ENCODE measurements around the gene RDH11.

DNA sequence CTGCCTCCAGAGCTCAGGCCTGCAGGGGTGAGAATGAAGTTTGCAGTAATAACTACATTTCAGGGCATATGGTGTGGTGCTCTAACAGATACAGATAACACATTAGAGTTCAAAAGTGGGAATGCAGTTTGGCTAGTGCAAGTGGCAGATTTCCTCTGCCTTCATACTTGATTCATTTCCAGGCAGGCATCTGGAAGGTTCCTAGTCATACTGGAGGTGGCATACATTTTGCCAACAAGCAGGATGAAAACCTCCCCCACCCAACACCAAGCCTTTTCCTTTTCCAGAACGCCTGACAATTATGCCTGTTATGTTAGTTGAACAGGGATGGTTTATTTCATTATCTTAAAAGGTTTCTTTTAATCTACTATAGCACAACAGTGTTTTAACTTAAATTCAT, 45.4 kb downstream of the RDH11 start:
- TF ChIP-seq, protein P1, sequence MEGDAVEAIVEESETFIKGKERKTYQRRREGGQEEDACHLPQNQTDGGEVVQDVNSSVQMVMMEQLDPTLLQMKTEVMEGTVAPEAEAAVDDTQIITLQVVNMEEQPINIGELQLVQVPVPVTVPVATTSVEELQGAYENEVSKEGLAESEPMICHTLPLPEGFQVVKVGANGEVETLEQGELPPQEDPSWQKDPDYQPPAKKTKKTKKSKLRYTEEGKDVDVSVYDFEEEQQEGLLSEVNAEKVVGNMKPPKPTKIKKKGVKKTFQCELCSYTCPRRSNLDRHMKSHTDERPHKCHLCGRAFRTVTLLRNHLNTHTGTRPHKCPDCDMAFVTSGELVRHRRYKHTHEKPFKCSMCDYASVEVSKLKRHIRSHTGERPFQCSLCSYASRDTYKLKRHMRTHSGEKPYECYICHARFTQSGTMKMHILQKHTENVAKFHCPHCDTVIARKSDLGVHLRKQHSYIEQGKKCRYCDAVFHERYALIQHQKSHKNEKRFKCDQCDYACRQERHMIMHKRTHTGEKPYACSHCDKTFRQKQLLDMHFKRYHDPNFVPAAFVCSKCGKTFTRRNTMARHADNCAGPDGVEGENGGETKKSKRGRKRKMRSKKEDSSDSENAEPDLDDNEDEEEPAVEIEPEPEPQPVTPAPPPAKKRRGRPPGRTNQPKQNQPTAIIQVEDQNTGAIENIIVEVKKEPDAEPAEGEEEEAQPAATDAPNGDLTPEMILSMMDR (conservative IDR thresholded peaks at IDR 0.05; ENCODE audit: low read length): no peak
- TF ChIP-seq EZH2phosphoT487 (IDR thresholded peaks at IDR 0.05; ENCODE audit: borderline replicate concordance, low read depth, low read length): no peak

Measured in OCI-LY7 (cell line).